PC-3 (cell line): Measurements from ENCODE around the gene CDHR2.

Source experiments
- CTCF ChIP-seq: fragments of 300-600 bp; sonication (generic); conservative IDR thresholded peaks from 2 replicates; pipeline ENCODE4 v1.5.1; 2017; ENCODE audit warnings: antibody characterized with exemption, low read depth, mild to moderate bottlenecking, low read length
- EZH2 ChIP-seq: fragments of 300-600 bp; sonication (generic); IDR thresholded peaks from one replicate; pipeline ENCODE4 v1.6.1; 2017; ENCODE audit warnings: antibody characterized with exemption, mild to moderate bottlenecking, low read length; ENCODE audit not compliant: unreplicated experiment
- EZH2phosphoT487 ChIP-seq: fragments of 300-600 bp; sonication (generic); IDR thresholded peaks from 2 replicates; pipeline ENCODE4 v1.6.1; 2018; ENCODE audit warnings: mild to moderate bottlenecking, antibody characterized with exemption, low read length, borderline replicate concordance

GRCh38 chr5:176595386-176595943 is 46.3 kb downstream of the CDHR2 start:
- TF ChIP-seq CTCF (no peak), EZH2 (no peak), EZH2phosphoT487 (no peak)
